Astrocyte (in vitro differentiated cells and primary cell): ENCODE results near the gene CD4. TPM values are rescaled to one million over a fixed set of nuclear protein-coding genes. Genes with fewer than 3 reads are reported as not detected.

Experiments used
- DNase-seq: peaks from one replicate; pipeline ENCODE4 v3.0.0-alpha.2; 2010; ENCODE audit warnings: low read depth
- FAIRE-seq: peaks from 2 replicates; lab custom pipeline; 2011; peaks lifted over from hg19 to GRCh38; lab: Jason Lieb, UNC
- H2AFZ ChIP-seq: 2 replicates; pipeline ENCODE4 v1.6.0; 2012; ENCODE audit warnings: low read depth, low read length, inconsistent platforms
- H3K27ac ChIP-seq: 2 replicates; pipeline ENCODE4 v1.5.1; 2011; ENCODE audit warnings: low read depth, low read length, inconsistent platforms
- H3K27me3 ChIP-seq: 2 replicates; pipeline ENCODE4 v1.6.0; 2011; ENCODE audit warnings: low read length, inconsistent platforms; ENCODE audit not compliant: insufficient read depth
- H3K36me3 ChIP-seq: 2 replicates; pipeline ENCODE4 v1.5.1; 2011; ENCODE audit warnings: low read length, inconsistent platforms; ENCODE audit not compliant: insufficient read depth
- H3K4me1 ChIP-seq: 2 replicates; pipeline ENCODE4 v1.5.1; 2011; ENCODE audit warnings: low read length, inconsistent platforms; ENCODE audit not compliant: insufficient read depth
- H3K4me2 ChIP-seq: 2 replicates; pipeline ENCODE4 v1.6.0; 2012; ENCODE audit warnings: low read length, inconsistent platforms
- H3K4me3 ChIP-seq: 2 replicates; pipeline ENCODE4 v1.5.1; 2011; ENCODE audit warnings: low read depth, mild to moderate bottlenecking, low read length, inconsistent platforms; ENCODE audit not compliant: insufficient read depth
- H3K79me2 ChIP-seq: 2 replicates; pipeline ENCODE4 v1.6.0; 2012; ENCODE audit warnings: mild to moderate bottlenecking, low read length, inconsistent platforms; ENCODE audit not compliant: insufficient read depth
- H3K9ac ChIP-seq: 2 replicates; pipeline ENCODE4 v1.6.0; 2012; ENCODE audit warnings: mild to moderate bottlenecking, low read length, inconsistent platforms
- H3K9me3 ChIP-seq: 2 replicates; pipeline ENCODE4 v1.5.1; 2012; ENCODE audit warnings: low read depth, mild to moderate bottlenecking, low read length, inconsistent platforms; ENCODE audit not compliant: insufficient read depth
- H4K20me1 ChIP-seq: 2 replicates; pipeline ENCODE4 v1.6.0; 2012; ENCODE audit warnings: low read length, inconsistent platforms; ENCODE audit not compliant: insufficient read depth
- H3K27ac Mint-ChIP-seq: one replicate; pipeline ENCODE4 v1.8.0; 2021; ENCODE audit warnings: mild to moderate bottlenecking, mixed read lengths; ENCODE audit not compliant: unreplicated experiment
- H3K27me3 Mint-ChIP-seq: one replicate; pipeline ENCODE4 v1.8.0; 2021; ENCODE audit warnings: low read depth, mixed read lengths; ENCODE audit not compliant: unreplicated experiment
- H3K36me3 Mint-ChIP-seq: one replicate; pipeline ENCODE4 v1.8.0; 2021; ENCODE audit warnings: low read depth, mixed read lengths; ENCODE audit not compliant: unreplicated experiment
- H3K4me1 Mint-ChIP-seq: one replicate; pipeline ENCODE4 v1.8.0; 2021; ENCODE audit warnings: low read depth, mixed read lengths; ENCODE audit not compliant: unreplicated experiment
- H3K4me3 Mint-ChIP-seq: one replicate; pipeline ENCODE4 v1.8.0; 2021; ENCODE audit warnings: mild to moderate bottlenecking, moderate library complexity, mixed read lengths; ENCODE audit not compliant: unreplicated experiment
- H3K9me3 Mint-ChIP-seq: one replicate; pipeline ENCODE4 v1.8.0; 2021; ENCODE audit warnings: mild to moderate bottlenecking, mixed read lengths; ENCODE audit not compliant: unreplicated experiment
- EZH2 ChIP-seq: IDR thresholded peaks from 2 replicates; pipeline ENCODE4 v1.6.1; 2012; ENCODE audit warnings: mild to moderate bottlenecking, low read length, inconsistent platforms; ENCODE audit not compliant: insufficient read depth
- total RNA-seq: library from RNA; stranded (reverse); gene quantifications from 2 replicates; pipeline ENCODE4 v1.2.1, GENCODE V29; 2021
- TF ChIP-seq, protein P1 (sequence below): IDR thresholded peaks from 2 replicates; pipeline ENCODE4 v1.5.1; 2011; ENCODE audit warnings: low read depth, mild to moderate bottlenecking, inconsistent platforms, low read length, moderate library complexity; ENCODE audit not compliant: insufficient read depth

The CD4 gene
- total RNA-seq, 1 donor from 2014 or later, result 0.54 TPM

DNA sequence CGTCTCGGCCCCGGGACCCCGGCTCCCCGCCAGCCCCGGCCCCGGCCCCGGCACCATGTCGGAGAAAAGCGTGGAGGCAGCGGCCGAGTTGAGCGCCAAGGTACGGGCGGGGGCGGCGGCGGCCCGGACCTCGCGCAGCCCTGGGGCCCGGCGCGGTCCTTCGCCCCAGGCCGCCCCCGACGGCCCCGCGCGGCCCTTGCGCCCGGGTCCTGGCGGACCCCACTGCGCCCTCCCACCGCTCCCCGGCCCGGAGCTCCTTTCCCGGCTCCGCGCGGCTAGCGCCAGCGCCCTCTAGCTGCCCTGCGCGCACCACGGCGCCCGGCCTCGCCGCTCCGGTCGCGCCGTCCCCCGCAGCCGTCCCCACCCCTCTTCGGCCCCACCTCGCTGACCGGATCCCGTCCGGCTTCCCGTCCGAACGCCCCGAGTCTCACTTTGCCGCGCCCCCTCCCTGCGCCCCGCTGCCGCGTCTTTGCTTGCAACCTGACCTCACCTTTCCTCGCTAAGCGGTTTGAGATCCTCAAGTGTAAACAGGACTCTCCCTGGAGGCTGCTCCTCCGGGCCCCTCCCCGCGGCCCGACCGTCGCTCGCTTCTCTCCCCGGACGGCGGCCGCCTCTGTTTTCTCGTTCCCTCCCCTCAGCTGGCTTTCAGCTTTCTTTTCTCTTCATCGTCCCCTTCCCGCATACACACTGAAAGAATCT, 22.5 kb upstream of the CD4 start:
- H3K27me3 ChIP-seq, result no peaks in the 10 kb centered on the region
- H3K27ac Mint-ChIP-seq, result peak overlapping the region; percentile 81

DNA sequence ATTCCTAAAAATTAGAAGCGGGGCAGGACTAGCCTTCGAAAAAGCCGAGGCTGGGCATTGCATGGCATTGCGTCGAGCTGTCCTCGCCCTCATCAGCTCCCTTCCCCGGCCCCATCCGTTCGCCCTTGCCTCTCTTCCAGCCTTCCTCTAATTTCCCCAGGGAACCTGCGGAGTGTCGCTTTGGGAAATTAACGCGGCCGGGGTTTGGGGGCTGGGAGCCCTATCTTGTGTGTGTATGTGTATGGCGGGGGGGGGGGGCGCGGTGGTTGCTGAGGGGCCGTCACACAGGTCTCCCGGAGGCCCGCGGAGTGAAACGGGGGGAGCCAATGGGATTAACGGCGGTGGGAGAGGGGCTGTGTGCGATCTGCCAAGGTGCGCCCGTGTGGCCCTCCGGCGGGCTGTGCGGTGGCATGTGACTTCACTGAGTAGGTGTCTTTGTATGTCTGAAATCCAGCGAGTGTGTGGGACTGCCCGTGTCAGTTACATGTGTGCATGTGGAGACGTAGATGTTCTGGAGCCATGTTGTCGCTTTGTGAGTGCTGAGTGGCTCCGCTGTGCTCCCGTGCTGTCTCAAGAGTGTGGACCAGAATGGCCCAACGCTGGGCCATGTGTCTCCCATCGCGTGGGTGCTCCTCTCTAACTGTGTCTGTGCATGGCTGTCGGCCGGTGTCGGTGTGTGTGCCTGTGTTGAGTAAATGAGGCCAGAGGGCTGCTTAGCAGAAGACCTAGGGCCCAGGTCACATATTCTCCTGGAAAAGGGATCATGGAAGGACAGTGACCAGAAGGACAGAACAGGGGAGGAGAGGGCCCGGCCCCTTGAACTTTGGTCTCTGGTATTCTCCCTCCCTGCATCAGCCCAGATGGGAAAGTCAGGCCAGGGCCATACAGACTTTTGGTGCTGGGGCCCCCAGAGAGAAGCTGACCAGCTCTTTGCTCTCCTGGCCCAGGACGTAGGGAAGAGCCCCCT, 21.7 kb upstream of the CD4 start:
- Histone ChIP-seq H3K27me3 (no peaks in the 10 kb centered on the region), H4K20me1 (peaks cover 53% of the 10 kb centered on the region), H3K9me3 (no peaks in the 10 kb centered on the region), H3K4me1 (peaks cover 45% of the 10 kb centered on the region), H3K4me3 (peak overlapping the region; percentile 95), H3K79me2 (peaks cover 33% of the 10 kb centered on the region), H2AFZ (no peak overlapping the region), H3K9ac (peak overlapping the region; percentile 85), H3K4me2 (peak overlapping the region; percentile 94), H3K36me3 (peaks cover 16% of the 10 kb centered on the region), H3K27ac (no peak overlapping the region)
- no peak for DNase-seq
- no peaks in the 10 kb centered on the region for H3K9me3 Mint-ChIP-seq
- H3K36me3 Mint-ChIP-seq, result peaks cover 20% of the 10 kb centered on the region
- peaks cover 2% of the 10 kb centered on the region for H3K27me3 Mint-ChIP-seq
- no peak for FAIRE-seq
- TF ChIP-seq EZH2, result no peak
- TF ChIP-seq, protein P1, sequence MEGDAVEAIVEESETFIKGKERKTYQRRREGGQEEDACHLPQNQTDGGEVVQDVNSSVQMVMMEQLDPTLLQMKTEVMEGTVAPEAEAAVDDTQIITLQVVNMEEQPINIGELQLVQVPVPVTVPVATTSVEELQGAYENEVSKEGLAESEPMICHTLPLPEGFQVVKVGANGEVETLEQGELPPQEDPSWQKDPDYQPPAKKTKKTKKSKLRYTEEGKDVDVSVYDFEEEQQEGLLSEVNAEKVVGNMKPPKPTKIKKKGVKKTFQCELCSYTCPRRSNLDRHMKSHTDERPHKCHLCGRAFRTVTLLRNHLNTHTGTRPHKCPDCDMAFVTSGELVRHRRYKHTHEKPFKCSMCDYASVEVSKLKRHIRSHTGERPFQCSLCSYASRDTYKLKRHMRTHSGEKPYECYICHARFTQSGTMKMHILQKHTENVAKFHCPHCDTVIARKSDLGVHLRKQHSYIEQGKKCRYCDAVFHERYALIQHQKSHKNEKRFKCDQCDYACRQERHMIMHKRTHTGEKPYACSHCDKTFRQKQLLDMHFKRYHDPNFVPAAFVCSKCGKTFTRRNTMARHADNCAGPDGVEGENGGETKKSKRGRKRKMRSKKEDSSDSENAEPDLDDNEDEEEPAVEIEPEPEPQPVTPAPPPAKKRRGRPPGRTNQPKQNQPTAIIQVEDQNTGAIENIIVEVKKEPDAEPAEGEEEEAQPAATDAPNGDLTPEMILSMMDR, result no peak
- H3K4me3 Mint-ChIP-seq, result peak overlapping the region; percentile 95
- H3K27ac Mint-ChIP-seq, result peak overlapping the region; percentile 81
- H3K4me1 Mint-ChIP-seq, result peaks cover 34% of the 10 kb centered on the region

More for the DNA sequence above, 22.5 kb upstream of the CD4 start:
- Histone ChIP-seq H3K79me2 (peaks cover 33% of the 10 kb centered on the region), H3K4me3 (peak overlapping the region; percentile 95), H3K4me1 (peaks cover 45% of the 10 kb centered on the region), H2AFZ (no peak overlapping the region), H3K9ac (peak overlapping the region; percentile 85), H3K27ac (no peak overlapping the region), H4K20me1 (peaks cover 49% of the 10 kb centered on the region), H3K9me3 (no peaks in the 10 kb centered on the region), H3K36me3 (peaks cover 15% of the 10 kb centered on the region), H3K4me2 (peak overlapping the region; percentile 94)
- Mint-ChIP-seq H3K27me3 (no peaks in the 10 kb centered on the region), H3K9me3 (no peaks in the 10 kb centered on the region), H3K36me3 (peaks cover 17% of the 10 kb centered on the region), H3K4me3 (peak overlapping the region; percentile 95), H3K4me1 (peaks cover 37% of the 10 kb centered on the region)
- TF ChIP-seq, protein P1, result peak; percentile 18
- no peak for TF ChIP-seq EZH2
- FAIRE-seq (no peak), DNase-seq (peak; percentile 32)
